Hepatocyte (in vitro differentiated cells): Measurements from ENCODE around the gene RANBP17. TPM values are rescaled to one million over a fixed set of nuclear protein-coding genes. Genes with fewer than 3 reads are reported as not detected.

Experiments used
- DNase-seq: peaks from one replicate; pipeline ENCODE4 v3.0.0-alpha.2; 2016; ENCODE audit warnings: low spot score
- H2AFZ ChIP-seq: fragments of 200-600 bp; sonication (generic); 2 replicates; pipeline ENCODE4 v1.6.0; 2016; ENCODE audit warnings: antibody characterized with exemption, mild to moderate bottlenecking
- H3K27ac ChIP-seq: fragments of 200-600 bp; sonication (generic); 2 replicates; pipeline ENCODE4 v1.5.1; 2016; ENCODE audit warnings: mild to moderate bottlenecking
- H3K27me3 ChIP-seq: fragments of 200-600 bp; sonication (generic); 2 replicates; pipeline ENCODE4 v1.6.1; 2016
- H3K36me3 ChIP-seq: fragments of 200-600 bp; sonication (generic); replicated peaks from 2 replicates; pipeline ENCODE4 v1.5.1; 2016; ENCODE audit warnings: low read depth; ENCODE audit not compliant: insufficient read depth
- H3K4me1 ChIP-seq: fragments of 200-600 bp; sonication (generic); 2 replicates; pipeline ENCODE4 v1.5.1; 2016; ENCODE audit warnings: mild to moderate bottlenecking, moderate library complexity; ENCODE audit not compliant: insufficient read depth
- H3K4me2 ChIP-seq: fragments of 200-600 bp; sonication (generic); 2 replicates; pipeline ENCODE4 v1.6.0; 2016
- H3K4me3 ChIP-seq: fragments of 200-600 bp; sonication (generic); 2 replicates; pipeline ENCODE4 v1.5.1; 2016; ENCODE audit warnings: mild to moderate bottlenecking
- H3K79me2 ChIP-seq: fragments of 200-600 bp; sonication (generic); 2 replicates; pipeline ENCODE4 v1.6.0; 2017; ENCODE audit warnings: mild to moderate bottlenecking
- H3K9me2 ChIP-seq: fragments of 200-600 bp; sonication (generic); replicated peaks from 2 replicates; pipeline ENCODE4 v1.6.0; 2017; ENCODE audit warnings: mild to moderate bottlenecking; ENCODE audit not compliant: insufficient read depth
- H3K9me3 ChIP-seq: fragments of 200-600 bp; sonication (generic); 2 replicates; pipeline ENCODE4 v1.5.1; 2016; ENCODE audit warnings: low read depth, mild to moderate bottlenecking
- H4K20me1 ChIP-seq: fragments of 200-600 bp; sonication (generic); 2 replicates; pipeline ENCODE4 v1.6.0; 2016; ENCODE audit warnings: mild to moderate bottlenecking; ENCODE audit not compliant: insufficient read depth, poor library complexity, severe bottlenecking
- CTCF ChIP-seq: fragments of 200-600 bp; sonication (generic); IDR thresholded peaks from 2 replicates; pipeline ENCODE4 v1.5.1; 2016; ENCODE audit warnings: antibody characterized with exemption, mild to moderate bottlenecking; ENCODE audit not compliant: poor library complexity
- EZH2 ChIP-seq: fragments of 200-600 bp; sonication (generic); IDR thresholded peaks from 2 replicates; pipeline ENCODE4 v1.6.1; 2016; ENCODE audit warnings: antibody characterized with exemption, mild to moderate bottlenecking, borderline replicate concordance
- EZH2phosphoT487 ChIP-seq: fragments of 200-600 bp; sonication (generic); IDR thresholded peaks from one replicate; pipeline ENCODE4 v1.6.1; 2018; ENCODE audit warnings: antibody characterized with exemption, mild to moderate bottlenecking, low read depth, moderate library complexity; ENCODE audit not compliant: unreplicated experiment, severe bottlenecking
- WGBS: methylation state at CpG from one replicate; pipeline ENCODE4 v1.1.6; 2016; ENCODE audit warnings: low lambda C conversion rate; ENCODE audit errors: missing lambda C conversion rate; 5-methylcytosine and 5-hydroxymethylcytosine counted together
- polyA plus RNA-seq: library from polyadenylated mRNA; unstranded; fragments of >200 nt; fragmentation: Nextera tagmentation; extraction: Ambion mirVana; gene quantifications from 2 replicates; pipeline ENCODE4 v1.2.1, GENCODE V29; 2016
- total RNA-seq: library from RNA; depleted of rRNA; stranded (reverse); fragments of >200 nt; gene quantifications from 2 replicates; pipeline ENCODE4 v1.2.3, GENCODE V29; 2014

Gene RANBP17
- total and polyA plus RNA-seq, 2 experiments from 2014 or later = 11.7 to 17.1 TPM

GRCh38 chr5:171080186-171080938, 218.5 kb downstream of the RANBP17 start:
- H3K4me3 ChIP-seq = no peak overlapping the region
- no peaks in the 10 kb centered on the region for H3K79me2 ChIP-seq

GRCh38 chr5:171081319-171081718, 219.5 kb downstream of the RANBP17 start:
- H2AFZ ChIP-seq = no peak overlapping the region
- WGBS = 70% methylated on average over 1 of the region's 1 CpG
- H3K27me3 ChIP-seq = no peaks in the 10 kb centered on the region
- no peaks in the 10 kb centered on the region for H3K79me2 ChIP-seq
- H3K9me2 ChIP-seq = no peaks in the 10 kb centered on the region
- no peak overlapping the region for H3K4me2 ChIP-seq
- H3K4me3 ChIP-seq = no peak overlapping the region
- H3K36me3 ChIP-seq = no peaks in the 10 kb centered on the region
- TF ChIP-seq EZH2 = no peak
- TF ChIP-seq EZH2phosphoT487 = no peak
- no peak for TF ChIP-seq CTCF
- H4K20me1 ChIP-seq = no peaks in the 10 kb centered on the region
- H3K9me3 ChIP-seq = no peaks in the 10 kb centered on the region
- H3K4me1 ChIP-seq = no peaks in the 10 kb centered on the region
- DNase-seq = no peak
- H3K27ac ChIP-seq = no peak overlapping the region

More at GRCh38 chr5:171080186-171080938, 218.5 kb downstream of the RANBP17 start:
- no peak for DNase-seq
- Histone ChIP-seq H3K9me2 (no peaks in the 10 kb centered on the region), H4K20me1 (no peaks in the 10 kb centered on the region), H3K27ac (no peak overlapping the region), H3K4me2 (no peak overlapping the region), H3K36me3 (no peaks in the 10 kb centered on the region), H3K27me3 (no peaks in the 10 kb centered on the region), H3K4me1 (no peaks in the 10 kb centered on the region), H3K9me3 (no peaks in the 10 kb centered on the region), H2AFZ (no peak overlapping the region)
- 55% methylated on average over 7 of the region's 7 CpGs for WGBS
- TF ChIP-seq CTCF = no peak
- no peak for TF ChIP-seq EZH2phosphoT487
- no peak for TF ChIP-seq EZH2

- no peak for TF ChIP-seq EZH2
- H3K9me2 ChIP-seq = no peaks in the 10 kb centered on the region
- H3K4me1 ChIP-seq = no peaks in the 10 kb centered on the region
- H3K27ac ChIP-seq = no peak overlapping the region
- WGBS = 77% methylated on average over 2 of the region's 2 CpGs
- H3K4me2 ChIP-seq = no peak overlapping the region
- H4K20me1 ChIP-seq = no peaks in the 10 kb centered on the region
- H3K4me3 ChIP-seq = no peak overlapping the region
- no peaks in the 10 kb centered on the region for H3K36me3 ChIP-seq
- DNase-seq = no peak
- H3K79me2 ChIP-seq = no peaks in the 10 kb centered on the region
- no peaks in the 10 kb centered on the region for H3K27me3 ChIP-seq
- H3K9me3 ChIP-seq = no peaks in the 10 kb centered on the region
- H2AFZ ChIP-seq = no peak overlapping the region
Observed at GRCh38 chr5:171092194-171092593, 230.4 kb downstream of the RANBP17 start.

- TF ChIP-seq CTCF = no peak
- no peak for TF ChIP-seq EZH2
- TF ChIP-seq EZH2phosphoT487 = no peak
- no peak for DNase-seq
- no peak overlapping the region for H2AFZ ChIP-seq
- no peaks in the 10 kb centered on the region for H3K27me3 ChIP-seq
- H3K4me3 ChIP-seq = no peak overlapping the region
- H3K79me2 ChIP-seq = no peaks in the 10 kb centered on the region
- H3K9me3 ChIP-seq = no peaks in the 10 kb centered on the region
- H3K27ac ChIP-seq = no peak overlapping the region
- no peak overlapping the region for H3K4me2 ChIP-seq
- no peaks in the 10 kb centered on the region for H4K20me1 ChIP-seq
- no peaks in the 10 kb centered on the region for H3K36me3 ChIP-seq
- no peaks in the 10 kb centered on the region for H3K9me2 ChIP-seq
- H3K4me1 ChIP-seq = no peaks in the 10 kb centered on the region
Observed at GRCh38 chr5:171093598-171093997, 231.8 kb downstream of the RANBP17 start.
